Fibroblast of mammary gland (primary cell): ENCODE results near the gene DCTN1.
A peak's percentile ranks its signal among the peaks of the same experiment; 100 is the strongest.

Experiments used
- DNase-seq: peaks from one replicate; pipeline ENCODE4 v3.0.0-alpha.2; 2010; ENCODE audit warnings: low read depth
- H3K4me3 ChIP-seq: 2 replicates; pipeline ENCODE4 v1.5.1; 2011; ENCODE audit warnings: low read depth, mild to moderate bottlenecking, low read length, moderate library complexity; ENCODE audit not compliant: control insufficient read depth
- TF ChIP-seq, protein P1 (sequence below): conservative IDR thresholded peaks from 2 replicates; pipeline ENCODE4 v1.5.1; 2011; ENCODE audit warnings: low read depth, low read length, inconsistent platforms; ENCODE audit not compliant: control insufficient read depth, insufficient read depth

The DCTN1 gene

DNA sequence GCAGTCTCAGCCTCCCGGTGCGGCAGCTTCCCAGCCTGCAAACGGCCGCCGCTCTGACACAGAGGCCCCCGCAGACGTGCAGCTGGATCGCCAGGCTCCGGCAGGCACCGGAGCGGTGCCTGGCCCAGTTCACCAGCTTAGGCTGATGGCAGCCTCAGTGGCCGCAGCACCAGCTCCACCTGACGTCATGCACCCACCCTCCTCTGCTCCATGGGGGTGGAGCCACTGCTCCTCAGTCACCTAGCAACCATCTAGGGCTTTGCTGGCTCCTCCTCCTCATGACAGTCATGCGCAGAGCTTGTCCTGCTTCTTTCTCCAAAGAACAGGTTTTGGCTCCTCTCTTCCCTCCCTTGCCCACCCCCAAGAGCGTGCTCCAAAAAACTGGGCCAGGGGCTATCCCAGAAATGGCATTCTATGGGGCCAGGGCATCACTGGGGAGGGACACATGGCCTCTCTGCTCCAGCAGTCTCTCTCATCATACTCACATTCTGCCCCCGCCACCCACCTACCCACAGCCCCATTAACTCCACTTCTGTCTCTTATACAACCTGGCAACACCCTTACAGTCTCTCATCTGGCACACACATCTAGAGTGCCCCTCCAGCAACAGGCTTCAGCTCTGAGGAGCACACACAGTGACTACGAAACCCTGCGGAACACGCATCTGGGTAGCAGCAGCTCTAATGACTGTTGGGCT is 5.5 kb downstream of the DCTN1 start:
- H3K4me3 ChIP-seq: peak overlapping the region; percentile 29
- TF ChIP-seq, protein P1, sequence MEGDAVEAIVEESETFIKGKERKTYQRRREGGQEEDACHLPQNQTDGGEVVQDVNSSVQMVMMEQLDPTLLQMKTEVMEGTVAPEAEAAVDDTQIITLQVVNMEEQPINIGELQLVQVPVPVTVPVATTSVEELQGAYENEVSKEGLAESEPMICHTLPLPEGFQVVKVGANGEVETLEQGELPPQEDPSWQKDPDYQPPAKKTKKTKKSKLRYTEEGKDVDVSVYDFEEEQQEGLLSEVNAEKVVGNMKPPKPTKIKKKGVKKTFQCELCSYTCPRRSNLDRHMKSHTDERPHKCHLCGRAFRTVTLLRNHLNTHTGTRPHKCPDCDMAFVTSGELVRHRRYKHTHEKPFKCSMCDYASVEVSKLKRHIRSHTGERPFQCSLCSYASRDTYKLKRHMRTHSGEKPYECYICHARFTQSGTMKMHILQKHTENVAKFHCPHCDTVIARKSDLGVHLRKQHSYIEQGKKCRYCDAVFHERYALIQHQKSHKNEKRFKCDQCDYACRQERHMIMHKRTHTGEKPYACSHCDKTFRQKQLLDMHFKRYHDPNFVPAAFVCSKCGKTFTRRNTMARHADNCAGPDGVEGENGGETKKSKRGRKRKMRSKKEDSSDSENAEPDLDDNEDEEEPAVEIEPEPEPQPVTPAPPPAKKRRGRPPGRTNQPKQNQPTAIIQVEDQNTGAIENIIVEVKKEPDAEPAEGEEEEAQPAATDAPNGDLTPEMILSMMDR: no peak
- DNase-seq: peak; percentile 81

DNA sequence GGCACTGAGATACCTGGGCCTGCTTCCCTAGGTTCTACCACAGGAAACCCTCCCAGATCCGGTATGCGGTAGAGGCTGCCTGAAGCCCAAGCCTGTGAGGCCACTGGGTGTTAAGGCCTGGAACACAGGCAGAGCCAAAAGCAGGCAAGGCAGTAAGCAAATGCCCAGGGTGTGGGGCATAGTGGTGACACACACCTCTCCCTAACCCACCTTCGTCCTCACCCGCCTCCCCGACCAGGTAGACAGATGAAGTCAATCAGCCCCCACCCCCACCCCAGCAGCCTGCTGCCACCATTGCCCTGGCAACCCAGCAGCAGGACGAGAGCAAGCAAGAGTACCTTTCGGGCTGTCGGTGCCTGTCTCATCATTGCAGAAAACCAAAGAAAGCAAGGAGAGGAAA is 6.1 kb downstream of the DCTN1 start:
- peak overlapping the region; percentile 29 for H3K4me3 ChIP-seq
- DNase-seq: no peak
- TF ChIP-seq, protein P1: no peak

DNA sequence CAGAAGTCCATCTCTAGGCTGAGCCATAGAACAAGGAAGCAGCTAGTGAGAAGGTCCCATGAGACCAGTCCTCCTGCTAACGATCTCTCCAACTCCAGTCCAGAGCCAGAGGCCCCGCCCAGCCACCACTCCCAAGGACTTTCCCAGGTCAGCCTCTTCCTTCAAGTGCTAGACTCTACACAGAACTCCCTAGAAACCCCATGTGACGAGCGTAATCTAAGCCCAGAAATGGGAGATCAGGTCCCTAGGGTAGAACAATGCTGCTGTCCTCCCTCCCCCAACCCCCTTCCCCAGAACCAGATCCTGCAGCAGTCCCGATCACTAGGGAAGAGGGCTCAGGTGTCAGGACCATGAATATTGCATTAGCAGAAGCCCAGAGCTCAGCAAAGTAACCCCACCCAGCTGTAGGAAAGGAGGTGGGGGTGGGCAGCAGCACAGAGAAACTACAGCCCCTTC is 6.9 kb downstream of the DCTN1 start:
- peak; percentile 66 for DNase-seq
- TF ChIP-seq, protein P1: no peak
- no peak overlapping the region for H3K4me3 ChIP-seq

DNA sequence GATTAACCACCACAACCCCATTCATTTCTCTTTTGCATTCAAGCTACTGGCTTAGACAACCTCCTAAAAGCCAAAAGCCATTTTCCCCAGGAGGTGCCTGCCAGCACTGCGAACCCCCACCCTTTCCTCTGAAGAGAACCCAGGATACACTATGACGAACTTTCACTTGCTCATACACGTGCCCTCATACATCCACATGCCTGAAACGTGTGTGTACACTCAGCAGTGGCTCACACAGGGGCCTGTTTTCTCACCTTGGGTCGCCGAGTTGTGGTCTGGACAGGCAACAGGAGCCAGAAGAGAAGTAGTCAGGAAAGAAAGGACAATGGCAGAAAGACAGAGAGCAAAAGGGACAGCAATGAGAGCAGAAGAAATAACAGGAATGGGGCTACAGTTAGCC is 7.4 kb downstream of the DCTN1 start:
- TF ChIP-seq, protein P1: no peak
- no peak overlapping the region for H3K4me3 ChIP-seq
- no peak for DNase-seq

DNA sequence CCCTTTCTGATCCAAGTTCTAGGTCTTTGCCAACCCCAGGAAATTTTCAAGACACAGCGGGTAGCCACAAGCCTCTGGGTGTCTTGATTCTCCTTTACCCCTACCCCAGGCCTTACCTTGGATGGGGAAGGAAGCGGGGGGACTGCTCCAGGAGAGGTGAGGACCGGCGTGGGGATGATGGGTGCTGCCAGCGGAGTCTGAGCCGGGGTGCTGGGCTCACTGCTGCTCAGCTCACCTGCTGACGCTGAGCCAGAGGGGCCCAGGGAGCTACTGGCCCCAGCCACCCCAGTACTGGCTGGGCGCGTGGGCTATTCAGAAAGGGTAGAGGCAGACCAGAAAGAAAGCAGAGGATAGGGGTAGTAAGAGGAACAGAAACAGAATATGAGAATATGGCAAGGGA is 8.7 kb downstream of the DCTN1 start:
- no peak for DNase-seq
- H3K4me3 ChIP-seq: no peak overlapping the region
- TF ChIP-seq, protein P1: no peak

DNA sequence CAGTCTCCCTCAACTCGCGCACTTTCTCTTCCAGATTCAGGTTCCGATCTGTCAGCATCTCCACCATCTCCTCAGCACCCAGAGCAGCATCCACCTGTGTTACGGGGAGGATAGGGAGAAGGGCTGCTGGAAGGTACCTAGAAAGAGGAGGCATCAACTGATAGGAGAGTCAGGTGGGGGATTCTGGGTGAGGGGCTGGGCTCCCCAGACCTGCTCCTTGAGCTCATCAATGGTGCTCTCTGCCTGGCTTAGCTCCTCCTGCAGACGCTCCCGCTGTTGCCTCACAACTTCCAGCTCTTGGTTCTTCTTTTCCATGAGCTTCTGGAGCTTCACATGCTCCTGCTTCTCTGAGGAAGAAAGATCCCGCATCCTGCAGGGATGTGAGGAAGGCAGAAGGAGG is 10.1 kb downstream of the DCTN1 start:
- no peak overlapping the region for H3K4me3 ChIP-seq
- DNase-seq: no peak
- TF ChIP-seq, protein P1: no peak
